ENCODE data around the gene RHEB.

DNA sequence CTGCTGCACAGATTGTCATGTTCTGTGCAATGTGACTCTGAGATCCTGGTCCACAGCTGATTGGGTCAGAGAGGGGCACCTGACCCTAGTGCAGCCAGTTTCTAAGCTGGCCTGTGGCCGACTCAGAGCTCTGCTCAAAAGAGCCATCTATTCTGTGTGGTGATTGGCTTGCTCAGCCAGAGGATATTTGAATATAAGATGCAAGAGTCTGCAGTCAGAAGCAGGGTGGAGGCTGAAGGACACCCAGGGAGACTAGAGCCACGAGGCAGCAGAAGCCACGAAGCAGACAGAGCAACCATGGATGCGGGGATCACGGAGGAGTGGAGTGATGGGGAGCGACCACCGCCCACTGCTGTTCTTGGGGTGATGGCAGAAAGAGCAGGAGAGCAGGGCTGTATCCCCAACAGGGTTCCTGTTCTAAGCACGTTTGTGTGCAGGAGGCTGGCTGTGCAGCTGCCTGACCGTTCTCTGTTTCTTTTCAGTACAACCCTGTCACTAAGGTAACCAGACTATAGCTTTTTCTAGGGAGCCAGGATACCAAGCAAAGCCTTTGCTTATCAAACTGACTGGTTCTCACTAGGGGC, 19.5 kb upstream of the RHEB start:
- no peak for TF ChIP-seq CTCF (IDR thresholded peaks at IDR 0.05)
- no peak for TF ChIP-seq ZFX (IDR thresholded peaks at IDR 0.05; ENCODE audit: borderline replicate concordance)
